Suprapubic skin (tissue), 4 donors: ENCODE results near the gene FBXO48. TPM values are rescaled to one million over a fixed set of nuclear protein-coding genes. Genes with fewer than 3 reads are reported as not detected.

Experiments
- DNase-seq, 2 donors: peaks; one replicate each; pipeline ENCODE4 v3.0.0-alpha.2; 2019; ENCODE audit warnings: low spot score in 2 of 2
- H3K27ac ChIP-seq: fragments of 200-600 bp; sonication (generic); one replicate; pipeline ENCODE4 v1.5.1; 2019
- H3K27me3 ChIP-seq: fragments of 200-600 bp; sonication (generic); one replicate; pipeline ENCODE4 v1.5.1; 2019
- H3K36me3 ChIP-seq: fragments of 200-600 bp; sonication (generic); one replicate; pipeline ENCODE4 v1.5.1; 2019
- H3K4me1 ChIP-seq: fragments of 200-600 bp; sonication (generic); one replicate; pipeline ENCODE4 v1.5.1; 2019
- H3K4me3 ChIP-seq: fragments of 200-600 bp; sonication (generic); one replicate; pipeline ENCODE4 v1.5.1; 2019; ENCODE audit warnings: mild to moderate bottlenecking
- H3K9me3 ChIP-seq: fragments of 200-600 bp; sonication (generic); one replicate; pipeline ENCODE4 v1.5.1; 2019
- CTCF ChIP-seq, 2 donors: fragments of 200-600 bp in 1 of 2; fragments of 450-650 bp in 1 of 2; sonication (generic) in 1 of 2; IDR thresholded peaks; one replicate each; pipeline ENCODE4 v1.5.1; 2016 to 2019; ENCODE audit warnings: antibody characterized with exemption in 2 of 2, mild to moderate bottlenecking in 1 of 2, moderate library complexity in 1 of 2
- EP300 ChIP-seq: sonication (generic); formaldehyde crosslinking; IDR thresholded peaks from one replicate; pipeline ENCODE4 v1.6.1; 2017; ENCODE audit warnings: antibody characterized with exemption
- POLR2A ChIP-seq, 2 donors: fragments of 450-650 bp; IDR thresholded peaks; one replicate each; pipeline ENCODE4 v1.6.1; 2017; ENCODE audit warnings: antibody characterized with exemption in 2 of 2, mild to moderate bottlenecking in 2 of 2, moderate library complexity in 2 of 2
- POLR2AphosphoS5 ChIP-seq, 3 donors: sonication (generic); formaldehyde crosslinking; IDR thresholded peaks; one replicate each; pipeline ENCODE4 v1.6.1; 2017; ENCODE audit warnings: antibody characterized with exemption in 3 of 3
- WGBS: methylation state at CpG from one replicate; pipeline ENCODE4 v1.1.5; 2018; 5-methylcytosine and 5-hydroxymethylcytosine counted together
- total RNA-seq, 4 donors: library from RNA; depleted of rRNA; stranded (reverse); fragments of >200 nt; gene quantifications; one replicate each; pipeline ENCODE4 v1.1.0, GENCODE V29; 2016

The FBXO48 gene
- total RNA-seq, 4 donors from 2014 or later = 1.1 to 2.7 (median 1.7) TPM

GRCh38 chr2:68438455-68439303 is 28.4 kb downstream of the FBXO48 start:
- 74% methylated on average over 7 of the region's 7 CpGs for WGBS
- no peaks in the 10 kb centered on the region for H3K9me3 ChIP-seq
- H3K27me3 ChIP-seq = no peaks in the 10 kb centered on the region
- H3K36me3 ChIP-seq = no peaks in the 10 kb centered on the region
- TF ChIP-seq EP300 = no peak
- no peak for TF ChIP-seq POLR2A (IDR thresholded peaks at IDR 0.05)
- no peak for TF ChIP-seq POLR2AphosphoS5 (IDR thresholded peaks at IDR 0.05)
- TF ChIP-seq CTCF (IDR thresholded peaks at IDR 0.05) = no peak
- no peak overlapping the region for H3K27ac ChIP-seq
- H3K4me1 ChIP-seq = peaks cover 12% of the 10 kb centered on the region
- H3K4me3 ChIP-seq = no peak overlapping the region
- DNase-seq = no peak

- Histone ChIP-seq H3K36me3 (no peaks in the 10 kb centered on the region), H3K27me3 (no peaks in the 10 kb centered on the region), H3K4me1 (peaks cover 9% of the 10 kb centered on the region), H3K27ac (peak overlapping the region; percentile 47), H3K9me3 (no peaks in the 10 kb centered on the region), H3K4me3 (no peak overlapping the region)
- TF ChIP-seq POLR2A (IDR thresholded peaks at IDR 0.05) = no peak
- no peak for TF ChIP-seq CTCF (IDR thresholded peaks at IDR 0.05)
- no peak for TF ChIP-seq POLR2AphosphoS5 (IDR thresholded peaks at IDR 0.05)
- no peak for TF ChIP-seq EP300
- 38% methylated on average over 4 of the region's 4 CpGs for WGBS
- DNase-seq = no peak
These were observed 30.8 kb downstream of the FBXO48 start for GRCh38 chr2:68436270-68436669.

- Histone ChIP-seq H3K4me1 (peaks cover 9% of the 10 kb centered on the region), H3K27ac (peak overlapping the region; percentile 11), H3K36me3 (no peaks in the 10 kb centered on the region), H3K9me3 (no peaks in the 10 kb centered on the region), H3K27me3 (no peaks in the 10 kb centered on the region), H3K4me3 (no peak overlapping the region)
- no peak for DNase-seq
- no peak for TF ChIP-seq CTCF (IDR thresholded peaks at IDR 0.05)
- TF ChIP-seq POLR2AphosphoS5 (IDR thresholded peaks at IDR 0.05) = no peak
- no peak for TF ChIP-seq POLR2A (IDR thresholded peaks at IDR 0.05)
- no peak for TF ChIP-seq EP300
These were observed 31.5 kb downstream of the FBXO48 start for GRCh38 chr2:68435615-68436014.

DNA sequence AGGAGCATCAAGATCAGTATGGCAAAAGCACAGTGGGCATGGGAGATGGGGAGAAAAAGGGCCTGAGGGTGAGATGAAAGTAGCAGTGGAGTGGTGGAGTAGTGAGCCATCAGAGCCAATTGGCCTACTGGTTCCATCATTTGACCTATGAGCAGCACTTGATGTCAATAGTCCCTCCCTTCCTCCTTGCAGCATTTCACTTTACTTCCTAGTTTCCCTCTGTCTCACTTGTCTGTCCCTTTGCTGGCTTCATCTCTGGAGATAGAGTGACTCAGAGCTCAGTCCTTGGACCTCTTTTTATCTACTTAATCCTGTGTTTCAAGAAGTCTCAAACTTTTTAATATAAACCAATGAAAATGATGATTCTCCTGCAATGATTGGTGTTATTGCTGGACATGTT is 32.1 kb downstream of the FBXO48 start:
- DNase-seq = no peak
- no peaks in the 10 kb centered on the region for H3K36me3 ChIP-seq
- no peak overlapping the region for H3K4me3 ChIP-seq
- peaks cover 9% of the 10 kb centered on the region for H3K4me1 ChIP-seq
- no peaks in the 10 kb centered on the region for H3K27me3 ChIP-seq
- TF ChIP-seq EP300 (no peak), POLR2A (IDR thresholded peaks at IDR 0.05) (no peak), POLR2AphosphoS5 (IDR thresholded peaks at IDR 0.05) (no peak), CTCF (IDR thresholded peaks at IDR 0.05) (no peak)
- H3K9me3 ChIP-seq = no peaks in the 10 kb centered on the region
- H3K27ac ChIP-seq = no peak overlapping the region

GRCh38 chr2:68432696-68433658 is 34.1 kb downstream of the FBXO48 start:
- Histone ChIP-seq H3K4me3 (no peak overlapping the region), H3K4me1 (peaks cover 9% of the 10 kb centered on the region), H3K9me3 (no peaks in the 10 kb centered on the region), H3K27ac (no peak overlapping the region), H3K27me3 (no peaks in the 10 kb centered on the region), H3K36me3 (no peaks in the 10 kb centered on the region)
- TF ChIP-seq POLR2A (IDR thresholded peaks at IDR 0.05) = no peak
- no peak for TF ChIP-seq POLR2AphosphoS5 (IDR thresholded peaks at IDR 0.05)
- WGBS = 58% methylated on average over 11 of the region's 14 CpGs
- DNase-seq = no peak
